CD4-positive, alpha-beta T cell (primary cell): ENCODE data around the gene FAM234A. TPM values are rescaled to one million over a fixed set of nuclear protein-coding genes. Genes with fewer than 3 reads are reported as not detected.

ENCODE experiments used
- ATAC-seq: fragments of 200-7000 bp; cut with Tn5 transposase; one replicate; pipeline ENCODE4 v1.10.0; 2022; ENCODE audit warnings: mild to moderate bottlenecking; ENCODE audit not compliant: poor library complexity
- CTCF ChIA-PET: fragments of 350-600 bp; sonication (Branson Sonifier 250); formaldehyde crosslinking; loops from one replicate; lab custom pipeline; 2021; ENCODE audit warnings: antibody characterized with exemption, inconsistent platforms; lab: Charles Lee
- POLR2A ChIA-PET: fragments of 350-600 bp; sonication (Branson Sonifier 250); formaldehyde crosslinking; loops from one replicate; lab custom pipeline; 2021; ENCODE audit warnings: antibody characterized with exemption, inconsistent platforms; lab: Charles Lee
- DNase-seq, 14 experiments: peaks; one replicate each; pipeline ENCODE4 v3.0.0-alpha.2; 2013 to 2020; ENCODE audit warnings: mixed read lengths in 2 of 14
- H3K27ac ChIP-seq, 2 donors: one replicate each; pipeline versions ENCODE4 v1.5.1 to v1.7.0; 2013; ENCODE audit warnings: low read length in 2 of 2, low read depth in 1 of 2, mild to moderate bottlenecking in 1 of 2
- H3K27me3 ChIP-seq, 2 experiments: 1 replicate in 1 of 2; 2 replicates in 1 of 2; pipeline versions ENCODE4 v1.6.1 to v1.7.0; 2013; ENCODE audit warnings: low read length in 2 of 2, control low read depth in 1 of 2, mild to moderate bottlenecking in 1 of 2, moderate library complexity in 1 of 2; ENCODE audit not compliant: insufficient read depth in 2 of 2, control insufficient read depth in 1 of 2
- H3K36me3 ChIP-seq: one replicate; pipeline ENCODE4 v1.6.1; 2013; ENCODE audit warnings: low read length, control low read depth; ENCODE audit not compliant: insufficient read depth
- H3K4me1 ChIP-seq: one replicate; pipeline ENCODE4 v1.6.1; 2013; ENCODE audit warnings: low read length, control low read depth; ENCODE audit not compliant: insufficient read depth
- H3K4me3 ChIP-seq: one replicate; pipeline ENCODE4 v1.5.1; 2013; ENCODE audit warnings: mild to moderate bottlenecking, low read length, moderate library complexity
- H3K9me3 ChIP-seq, 2 experiments: 1 replicate in 1 of 2; 2 replicates in 1 of 2; pipeline versions ENCODE4 v1.6.1 to v1.7.0; 2013; ENCODE audit warnings: low read length in 2 of 2, mild to moderate bottlenecking in 2 of 2, control low read depth in 1 of 2, moderate library complexity in 1 of 2; ENCODE audit not compliant: control insufficient read depth in 1 of 2, insufficient read depth in 1 of 2
- H3K27ac Mint-ChIP-seq: one replicate; pipeline ENCODE4 v1.8.0; 2020; ENCODE audit warnings: mixed read lengths
- H3K27me3 Mint-ChIP-seq: one replicate; pipeline ENCODE4 v1.8.0; 2021; ENCODE audit warnings: mixed read lengths
- H3K36me3 Mint-ChIP-seq: one replicate; pipeline ENCODE4 v1.8.0; 2021; ENCODE audit warnings: low read depth, mixed read lengths
- H3K4me1 Mint-ChIP-seq: one replicate; pipeline ENCODE4 v1.8.0; 2021; ENCODE audit warnings: low read depth, mixed read lengths
- H3K4me3 Mint-ChIP-seq: one replicate; pipeline ENCODE4 v1.8.0; 2020; ENCODE audit warnings: mild to moderate bottlenecking, mixed read lengths
- H3K9me3 Mint-ChIP-seq: one replicate; pipeline ENCODE4 v1.8.0; 2020; ENCODE audit warnings: mixed read lengths
- CTCF ChIP-seq: fragments of 200-600 bp; IDR thresholded peaks from one replicate; pipeline ENCODE4 v1.8.0; 2022; ENCODE audit warnings: antibody characterized with exemption, mild to moderate bottlenecking
- intact Hi-C, 2 experiments: fragments of 100-400 bp; cut with DNase I in 1 of 2; cut with micrococcal nuclease in 1 of 2; formaldehyde crosslinking; loops; one replicate each; pipeline versions ENCODE4 v1.15.1 to v1.9.0; 2023 to 2025; cut with DNase I, micrococcal nuclease
- total RNA-seq, 174 experiments: library from RNA in 2 of 174; stranded (reverse) in 2 of 174; gene quantifications; one replicate each; pipeline ENCODE4 v1.2.3 and lab custom pipeline; 2021 to 2026

FAM234A gene
- total RNA-seq, 2 experiments from 2014 or later: 15.6 to 17.0 TPM

DNA sequence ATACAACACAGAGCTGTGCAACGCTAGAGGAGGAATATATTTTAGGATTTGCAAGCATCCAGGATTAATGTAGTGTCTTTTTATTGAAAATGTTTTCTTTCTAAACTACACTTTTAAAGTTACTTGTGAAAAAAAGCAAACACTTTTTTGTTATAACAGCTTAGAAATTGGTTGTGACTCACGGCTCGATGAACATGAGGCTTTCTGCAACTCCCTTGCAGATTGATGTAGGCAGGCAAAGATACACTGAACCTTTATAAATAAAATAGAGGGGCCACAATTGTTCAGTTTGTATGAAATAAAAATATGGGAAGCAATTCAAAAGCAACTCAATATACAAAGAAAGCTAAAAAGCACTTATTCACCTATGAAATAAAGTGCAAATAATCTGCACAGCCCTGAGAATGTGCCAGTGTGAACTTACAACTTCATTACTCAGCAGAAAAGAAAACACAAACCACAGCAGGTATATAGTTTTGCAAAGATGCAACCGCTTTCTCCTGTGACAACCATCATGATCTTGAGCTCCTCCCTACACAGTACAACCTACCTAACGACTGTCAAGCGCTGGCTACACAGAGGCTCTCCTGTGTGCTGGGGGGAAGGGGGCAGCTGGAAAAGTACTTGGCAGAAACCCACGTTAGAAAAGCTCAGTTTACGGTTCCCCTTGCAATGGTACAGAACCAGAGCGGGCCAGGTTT, 6.3 kb upstream of the FAM234A start:
- peak overlapping the region; percentile 89 for H3K4me3 Mint-ChIP-seq
- POLR2A ChIA-PET: interaction anchor here (0.9 to 2.4 kb wide), 8 partner anchors 10 to 173 kb away, joined by 3 to 12 read pairs (median 5); partner anchors contain the start of genes AXIN1 and DECR2
- H3K27me3 ChIP-seq: no peaks in the 10 kb centered on the region
- no peak for TF ChIP-seq CTCF
- peak overlapping the region; percentile 86 to 91 for H3K27ac ChIP-seq
- ATAC-seq (peak; percentile 40), DNase-seq (peak in 2 of 14 experiments; percentile 14 to 28)
- intact Hi-C loops: loop anchor here in 1 of 2 experiments (5.0 kb wide), 1 partner anchor 299 kb away; the partner anchor contains the start of gene CAPN15
- H3K27me3 Mint-ChIP-seq: no peaks in the 10 kb centered on the region
- peak overlapping the region; percentile 96 for H3K4me3 ChIP-seq
- H3K9me3 Mint-ChIP-seq: no peaks in the 10 kb centered on the region
- H3K27ac Mint-ChIP-seq: peak overlapping the region; percentile 86
- no peaks in the 10 kb centered on the region for H3K9me3 ChIP-seq
- H3K4me1 ChIP-seq: peaks cover 21% of the 10 kb centered on the region
- H3K4me1 Mint-ChIP-seq: peaks cover 39% of the 10 kb centered on the region
- peaks cover 51% of the 10 kb centered on the region for H3K36me3 Mint-ChIP-seq
- CTCF ChIA-PET: interaction anchor here (0.9 to 3.1 kb wide), 4 partner anchors 124 to 134 kb away, joined by 3 to 11 read pairs (median 4); no protein-coding TSS in a partner anchor
- H3K36me3 ChIP-seq: peaks cover 45% of the 10 kb centered on the region

- CTCF ChIA-PET: interaction anchor here (0.9 to 3.1 kb wide), 4 partner anchors 20 to 133 kb away, joined by 3 to 11 read pairs (median 4); no protein-coding TSS in a partner anchor
- TF ChIP-seq CTCF: no peak
- DNase-seq (peak; percentile 75 to 92 (median 80)), ATAC-seq (peak; percentile 86)
- no peaks in the 10 kb centered on the region for H3K27me3 ChIP-seq
- peaks cover 37% of the 10 kb centered on the region for H3K36me3 ChIP-seq
- H3K27me3 Mint-ChIP-seq: no peaks in the 10 kb centered on the region
- peak within 1 kb of the TSS; percentile 96 for H3K4me3 ChIP-seq
- peaks cover 24% of the 10 kb centered on the region for H3K4me1 ChIP-seq
- H3K36me3 Mint-ChIP-seq: peaks cover 43% of the 10 kb centered on the region
- H3K9me3 ChIP-seq: no peaks in the 10 kb centered on the region
- H3K4me3 Mint-ChIP-seq: peak within 1 kb of the TSS; percentile 90
- H3K4me1 Mint-ChIP-seq: peaks cover 39% of the 10 kb centered on the region
- POLR2A ChIA-PET: interaction anchor here (0.6 to 2.4 kb wide), 7 partner anchors 11 to 153 kb away, joined by 3 to 12 read pairs (median 5); partner anchors contain the start of gene AXIN1
- intact Hi-C loops: loop anchor here in 1 of 2 experiments (5.0 kb wide), 1 partner anchor 298 kb away; the partner anchor contains the start of gene CAPN15
- H3K9me3 Mint-ChIP-seq: no peaks in the 10 kb centered on the region
- H3K27ac Mint-ChIP-seq: peak within 1 kb of the TSS; percentile 86
- peak within 1 kb of the TSS; percentile 86 to 91 for H3K27ac ChIP-seq
These were observed 5.5 kb upstream of the FAM234A start, which contains the start of gene LUC7L for GRCh38 chr16:228852-229730. LUC7L (minus strand) TSS chr16:229449; CDS start chr16:229339, 110 bp downstream.
